GM18858 (cell line): ENCODE measurements around the gene TUT7.

Experiments used
- ATAC-seq: cut with Tn5 transposase; IDR thresholded peaks from one replicate; pipeline ENCODE4 v1.9.1; 2021; ENCODE audit not compliant: unreplicated experiment

TUT7 gene

GRCh38 chr9:86272221-86272620 is 82.0 kb downstream of the TUT7 start:
- no peak for ATAC-seq

DNA sequence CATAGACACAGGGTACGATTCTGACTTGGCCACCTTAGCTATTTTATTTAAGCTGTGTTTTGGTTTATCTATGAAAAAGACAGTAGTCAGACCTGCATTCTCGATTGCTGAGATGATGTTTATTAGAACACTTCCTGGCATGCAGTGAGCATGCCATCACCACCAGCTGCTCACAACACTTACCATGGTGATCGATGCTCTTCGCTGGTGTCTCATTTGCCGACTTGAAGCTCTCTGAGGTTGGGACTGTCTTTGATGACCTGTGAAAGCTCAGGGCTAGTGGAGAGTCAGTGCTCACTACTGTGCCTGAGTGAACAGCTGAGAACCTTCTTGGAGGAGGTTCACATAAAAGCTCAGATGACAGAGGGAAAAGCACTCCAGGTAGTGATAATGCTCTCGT is 90.3 kb downstream of the TUT7 start:
- no peak for ATAC-seq

DNA sequence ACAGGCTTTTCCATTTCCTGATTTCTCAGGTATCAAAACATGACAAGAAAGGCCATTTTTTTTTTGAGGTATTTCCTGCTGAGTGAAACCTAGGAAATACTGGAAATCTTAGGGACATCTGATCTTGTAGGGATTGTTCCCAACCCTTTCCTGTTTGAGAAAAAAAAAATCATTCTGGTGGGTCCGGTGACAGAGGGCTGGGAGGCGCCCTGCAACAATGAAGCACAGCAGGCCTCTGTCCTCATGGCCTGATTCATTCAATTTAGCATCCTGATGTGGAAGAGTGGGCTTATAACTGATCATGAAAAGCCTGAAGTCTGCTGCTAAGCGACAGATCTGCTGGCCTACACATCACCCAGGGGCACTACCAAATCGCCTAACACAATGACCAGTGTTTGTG is 91.7 kb downstream of the TUT7 start:
- ATAC-seq, result no peak

- no peak for ATAC-seq
Observed at GRCh38 chr9:86259557-86259956, 94.7 kb downstream of the TUT7 start, which contains the start of gene C9orf153. TSS of gene C9orf153 (minus strand) at chr9:86259657. CDS start at chr9:86229603, 30,054 bp downstream.

- ATAC-seq, result no peak
Observed at GRCh38 chr9:86257391-86257790, 96.8 kb downstream of the TUT7 start.

- no peak for ATAC-seq
Observed at GRCh38 chr9:86256653-86257052, 97.6 kb downstream of the TUT7 start.

- ATAC-seq, result no peak
Observed at GRCh38 chr9:86253577-86253976, 100.6 kb downstream of the TUT7 start.

DNA sequence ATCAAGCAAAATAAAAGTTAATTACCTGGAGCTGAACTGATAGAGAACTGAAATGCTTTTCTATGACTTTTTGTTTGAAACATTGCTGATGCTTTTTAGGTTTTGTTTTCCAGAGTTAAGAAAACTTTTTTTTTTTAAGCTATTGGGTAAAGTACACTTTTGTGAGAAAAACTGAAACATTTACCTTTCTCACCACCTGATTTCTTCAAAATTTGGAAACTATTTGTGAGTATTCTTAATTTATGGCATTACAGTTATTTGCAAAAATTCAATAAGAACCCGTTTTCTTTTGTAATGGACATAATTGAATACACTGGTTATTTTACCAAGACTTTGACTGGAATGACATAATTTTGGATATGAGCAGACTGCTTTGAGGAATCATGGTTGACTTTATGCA is 101.3 kb downstream of the TUT7 start:
- ATAC-seq, result no peak

- no peak for ATAC-seq
Observed at GRCh38 chr9:86250123-86250522, 104.1 kb downstream of the TUT7 start.

DNA sequence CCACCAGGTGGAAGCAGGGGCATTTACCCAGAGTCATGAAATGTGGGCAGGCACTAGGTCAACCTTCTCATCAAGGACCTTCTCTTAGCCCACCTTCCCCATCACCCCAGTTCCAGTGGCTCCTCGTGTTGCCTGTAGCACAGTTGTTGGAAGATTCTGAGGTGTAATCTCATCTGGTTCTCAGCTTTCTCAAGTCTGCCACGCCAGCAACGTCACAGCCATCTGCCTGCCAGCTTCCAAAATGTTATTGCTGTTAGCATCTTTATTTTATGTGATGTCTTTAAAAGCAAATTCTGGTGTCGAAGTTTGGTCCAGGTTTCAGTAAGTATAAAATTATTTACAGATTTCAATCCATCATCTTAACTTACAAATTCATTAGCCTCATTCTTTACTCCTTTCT is 105.5 kb downstream of the TUT7 start:
- no peak for ATAC-seq

DNA sequence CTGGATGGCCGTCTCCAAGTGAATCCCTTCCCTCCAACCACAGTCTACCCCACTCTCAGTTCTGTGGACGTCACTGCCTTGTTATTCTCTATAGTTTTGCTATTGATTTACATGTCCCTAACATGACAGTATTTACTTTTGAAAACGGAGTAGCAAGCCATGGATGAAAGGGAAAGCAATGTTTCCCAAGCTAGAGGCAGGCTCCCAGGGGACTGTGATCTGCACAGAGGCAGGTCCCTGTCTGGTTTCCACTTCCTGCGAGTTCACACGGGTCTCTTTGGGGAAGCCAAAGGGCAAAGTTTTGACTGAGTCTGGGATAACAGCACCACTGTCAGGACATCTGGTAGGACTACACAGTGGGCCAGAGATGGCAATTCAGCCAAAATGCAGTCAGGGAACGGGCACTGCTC is 107.5 kb downstream of the TUT7 start:
- peak; percentile 73 for ATAC-seq

- ATAC-seq, result no peak
Observed at GRCh38 chr9:86242071-86242470, 112.1 kb downstream of the TUT7 start.

- no peak for ATAC-seq
Observed at GRCh38 chr9:86241216-86241615, 113.0 kb downstream of the TUT7 start.

DNA sequence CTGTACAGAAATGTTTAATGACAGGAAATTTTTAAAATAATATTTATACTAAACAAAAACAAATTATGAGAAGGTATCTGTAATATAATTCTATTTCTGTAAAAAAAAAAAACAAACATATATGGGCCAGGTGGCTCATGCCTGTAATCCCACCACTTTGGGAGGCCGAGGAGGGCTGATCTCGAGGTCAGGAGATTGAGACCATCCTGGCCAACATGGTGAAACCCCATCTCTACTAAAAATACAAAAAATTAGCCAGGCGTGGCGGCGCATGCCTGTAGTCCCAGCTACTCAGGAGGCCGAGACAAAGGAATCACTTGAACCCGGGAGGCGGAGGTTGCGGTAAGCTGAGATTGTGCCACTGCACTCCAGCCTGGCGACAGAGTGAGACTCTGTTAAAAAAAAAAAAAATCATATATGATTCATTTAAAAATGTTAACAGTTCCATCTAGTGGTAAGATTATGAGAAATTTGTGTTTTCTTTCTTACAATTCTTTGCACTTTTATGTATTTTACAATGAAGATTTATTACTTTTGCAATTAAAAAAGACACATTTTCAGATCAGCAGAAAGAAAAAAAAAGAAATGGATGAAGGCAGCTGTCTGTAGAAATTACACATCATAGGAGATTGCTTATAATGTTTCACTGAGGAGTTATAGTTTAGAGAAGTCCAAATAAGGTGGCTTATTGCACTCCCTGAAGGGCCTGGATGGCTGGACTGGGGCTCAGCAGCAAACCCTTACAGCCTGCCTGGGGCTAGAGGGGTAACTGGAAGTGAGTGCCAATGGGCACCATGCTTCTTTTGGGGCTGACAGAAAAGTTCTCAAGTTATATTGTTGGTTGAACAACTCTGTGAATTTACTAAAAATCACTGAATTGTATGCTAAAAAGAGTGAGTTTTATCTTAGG is 115.1 kb downstream of the TUT7 start:
- no peak for ATAC-seq
